DND-41 (cell line): ENCODE results near the gene EXT2.

ENCODE experiments used
- ATAC-seq: fragments of 200-7000 bp; cut with Tn5 transposase; 3 replicates; pipeline ENCODE4 v1.9.1; 2021; ENCODE audit warnings: low read depth; ENCODE audit not compliant: insufficient read depth
- DNase-seq: peaks from one replicate; pipeline ENCODE4 v3.0.0-alpha.2; 2020
- H2AFZ ChIP-seq: 2 replicates; pipeline ENCODE4 v1.6.0; 2012; ENCODE audit warnings: low read depth, low read length
- H3K27ac ChIP-seq: 2 replicates; pipeline ENCODE4 v1.5.1; 2012; ENCODE audit warnings: low read length, inconsistent platforms
- H3K27me3 ChIP-seq: fragments of 200-600 bp; sonication (generic); 2 replicates; pipeline ENCODE4 v1.6.0; 2012; ENCODE audit warnings: low read length, mild to moderate bottlenecking, inconsistent platforms; ENCODE audit not compliant: insufficient read depth, poor library complexity
- H3K36me3 ChIP-seq: 2 replicates; pipeline ENCODE4 v1.5.1; 2012; ENCODE audit warnings: low read length, inconsistent platforms; ENCODE audit not compliant: insufficient read depth
- H3K4me1 ChIP-seq: 2 replicates; pipeline ENCODE4 v1.5.1; 2012; ENCODE audit warnings: mild to moderate bottlenecking, low read length; ENCODE audit not compliant: insufficient read depth
- H3K4me2 ChIP-seq: 2 replicates; pipeline ENCODE4 v1.6.0; 2012; ENCODE audit warnings: mild to moderate bottlenecking, moderate library complexity, low read length, inconsistent platforms; ENCODE audit not compliant: insufficient read depth
- H3K4me3 ChIP-seq, 2 experiments: fragments of 200-600 bp in 1 of 2; shearing (Covaris generic) in 1 of 2; 2 replicates each; pipeline ENCODE4 v1.5.1; 2012 to 2016; ENCODE audit warnings: inconsistent platforms in 2 of 2, low read length in 2 of 2, mild to moderate bottlenecking in 2 of 2, low read depth in 1 of 2, moderate library complexity in 1 of 2
- H3K79me2 ChIP-seq: 2 replicates; pipeline ENCODE4 v1.6.0; 2012; ENCODE audit warnings: low read length, inconsistent platforms; ENCODE audit not compliant: insufficient read depth
- H3K9ac ChIP-seq: 2 replicates; pipeline ENCODE4 v1.6.0; 2012; ENCODE audit warnings: low read depth, mild to moderate bottlenecking, inconsistent platforms, low read length, moderate library complexity
- H3K9me3 ChIP-seq: 2 replicates; pipeline ENCODE4 v1.5.1; 2012; ENCODE audit warnings: low read length, moderate library complexity, mild to moderate bottlenecking, inconsistent platforms; ENCODE audit not compliant: insufficient read depth, severe bottlenecking
- H4K20me1 ChIP-seq: 2 replicates; pipeline ENCODE4 v1.6.0; 2012; ENCODE audit warnings: low read length; ENCODE audit not compliant: insufficient read depth
- CTCF ChIP-seq: IDR thresholded peaks from 2 replicates; pipeline ENCODE4 v1.5.1; 2012; ENCODE audit warnings: borderline replicate concordance, low read length, moderate library complexity, mild to moderate bottlenecking; ENCODE audit not compliant: poor library complexity, severe bottlenecking; ENCODE audit errors: extremely low read depth
- EZH2 ChIP-seq: IDR thresholded peaks from 3 replicates; pipeline ENCODE4 v1.6.1; 2012; ENCODE audit warnings: borderline replicate concordance, low read depth, mild to moderate bottlenecking, moderate library complexity, low read length, inconsistent platforms; ENCODE audit not compliant: severe bottlenecking

Gene EXT2

GRCh38 chr11:44258190-44258489 is 162.7 kb downstream of the EXT2 start:
- no peak for ATAC-seq
- H3K27ac ChIP-seq, result no peak overlapping the region

GRCh38 chr11:44258839-44259420 is 163.5 kb downstream of the EXT2 start:
- Histone ChIP-seq H3K27ac (no peak overlapping the region), H2AFZ (no peak overlapping the region), H3K4me1 (no peaks in the 10 kb centered on the region), H3K9ac (no peak overlapping the region), H3K27me3 (no peaks in the 10 kb centered on the region), H3K36me3 (no peaks in the 10 kb centered on the region), H4K20me1 (0 out of 2 replicates have a peak, but pooled peaks cover 7% of the 10 kb centered on the region), H3K4me3 (no peak overlapping the region), H3K79me2 (no peaks in the 10 kb centered on the region), H3K9me3 (no peaks in the 10 kb centered on the region), H3K4me2 (no peak overlapping the region)
- ATAC-seq (no peak), DNase-seq (no peak)
- TF ChIP-seq CTCF (no peak), EZH2 (no peak)

More at GRCh38 chr11:44258190-44258489, 162.7 kb downstream of the EXT2 start:
- H2AFZ ChIP-seq, result no peak overlapping the region
- no peaks in the 10 kb centered on the region for H3K36me3 ChIP-seq
- H3K4me1 ChIP-seq, result no peaks in the 10 kb centered on the region
- DNase-seq, result no peak
- H4K20me1 ChIP-seq, result 0 out of 2 replicates have a peak, but pooled peaks cover 2% of the 10 kb centered on the region
- H3K4me2 ChIP-seq, result no peak overlapping the region
- H3K79me2 ChIP-seq, result no peaks in the 10 kb centered on the region
- TF ChIP-seq EZH2, result no peak
- no peak for TF ChIP-seq CTCF
- H3K4me3 ChIP-seq, result no peak overlapping the region
- no peaks in the 10 kb centered on the region for H3K27me3 ChIP-seq
- H3K9me3 ChIP-seq, result peaks cover 4% of the 10 kb centered on the region
- no peak overlapping the region for H3K9ac ChIP-seq

- TF ChIP-seq CTCF (no peak), EZH2 (no peak)
- no peak for DNase-seq
- H3K27me3 ChIP-seq, result no peaks in the 10 kb centered on the region
- no peaks in the 10 kb centered on the region for H3K79me2 ChIP-seq
- no peak for ATAC-seq
- H3K4me1 ChIP-seq, result no peaks in the 10 kb centered on the region
- no peak overlapping the region for H2AFZ ChIP-seq
- no peak overlapping the region for H3K4me2 ChIP-seq
- H3K27ac ChIP-seq, result no peak overlapping the region
- H3K36me3 ChIP-seq, result no peaks in the 10 kb centered on the region
- H3K9me3 ChIP-seq, result no peaks in the 10 kb centered on the region
- H4K20me1 ChIP-seq, result 0 out of 2 replicates have a peak, but pooled peaks cover 7% of the 10 kb centered on the region
- no peak overlapping the region for H3K4me3 ChIP-seq
- no peak overlapping the region for H3K9ac ChIP-seq
Observed at GRCh38 chr11:44260081-44260480, 164.6 kb downstream of the EXT2 start.
